ENCODE results near the gene DHRS7C. TPM values are rescaled to one million over a fixed set of nuclear protein-coding genes. Genes with fewer than 3 reads are reported as not detected.

The DHRS7C gene
- total RNA-seq, 1 donor from 2014 or later: not detected

DNA sequence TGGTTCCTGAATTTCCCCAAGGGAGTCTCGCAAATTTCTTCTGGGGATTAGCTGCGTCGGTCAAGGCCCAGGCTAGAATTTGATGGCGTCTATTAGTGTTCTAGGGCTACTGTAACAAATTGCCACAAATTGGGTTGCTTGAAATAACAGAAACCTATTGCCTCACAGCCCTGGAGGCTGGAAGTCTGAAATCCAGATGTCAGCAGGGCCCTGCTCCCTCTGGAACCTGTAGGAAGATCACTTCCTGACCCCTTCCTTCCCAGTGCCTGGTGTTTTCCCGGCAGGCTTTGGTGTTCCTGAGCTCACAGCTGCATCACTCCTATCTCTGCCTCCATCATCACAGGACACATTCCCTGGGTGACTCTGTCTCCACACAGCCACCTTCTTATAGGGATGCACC lies 24.4 kb downstream of the DHRS7C start:
- intact Hi-C loops (cut with micrococcal nuclease): no loop called here

DNA sequence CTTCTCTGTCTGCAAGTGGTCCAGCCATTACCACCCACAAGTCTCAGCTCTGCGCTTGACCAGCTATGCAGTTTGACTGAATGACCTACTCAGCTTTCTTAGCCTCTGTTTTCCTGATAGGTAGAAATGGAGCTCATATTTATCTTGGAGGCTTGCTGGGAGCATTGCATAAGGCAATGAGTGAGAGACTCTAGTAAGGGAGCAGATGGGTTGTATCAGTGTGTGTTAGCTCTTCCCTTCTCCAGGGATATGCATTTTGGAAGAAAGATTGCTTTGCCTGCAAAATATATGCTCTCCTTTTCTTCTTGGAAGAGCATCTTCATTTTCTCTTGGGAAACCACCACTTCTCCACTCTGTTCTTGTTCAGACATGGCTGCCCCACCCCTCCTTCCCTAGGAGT lies 26.1 kb downstream of the DHRS7C start:
- intact Hi-C loops (cut with micrococcal nuclease): no loop called here

DNA sequence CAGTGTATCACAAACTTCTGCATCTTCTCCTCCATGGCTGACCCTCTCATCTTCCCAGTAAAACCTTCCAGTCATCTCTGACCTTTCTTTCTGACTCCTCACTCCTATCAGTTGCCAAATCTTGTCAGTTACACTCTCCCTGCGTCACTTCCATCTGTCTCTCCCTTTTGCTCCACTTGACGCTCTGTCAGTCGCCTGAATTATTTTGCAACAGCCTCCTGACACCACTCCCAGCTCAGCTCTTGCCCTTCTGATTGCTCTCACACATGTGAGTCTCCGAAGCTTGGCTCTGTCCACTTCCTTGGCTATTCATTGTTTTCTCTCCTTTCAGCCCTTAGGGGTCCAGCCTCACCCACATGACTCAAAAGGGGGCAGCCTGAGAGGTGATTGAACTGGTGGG lies 27.7 kb downstream of the DHRS7C start:
- intact Hi-C loops (cut with micrococcal nuclease): no loop called here

DNA sequence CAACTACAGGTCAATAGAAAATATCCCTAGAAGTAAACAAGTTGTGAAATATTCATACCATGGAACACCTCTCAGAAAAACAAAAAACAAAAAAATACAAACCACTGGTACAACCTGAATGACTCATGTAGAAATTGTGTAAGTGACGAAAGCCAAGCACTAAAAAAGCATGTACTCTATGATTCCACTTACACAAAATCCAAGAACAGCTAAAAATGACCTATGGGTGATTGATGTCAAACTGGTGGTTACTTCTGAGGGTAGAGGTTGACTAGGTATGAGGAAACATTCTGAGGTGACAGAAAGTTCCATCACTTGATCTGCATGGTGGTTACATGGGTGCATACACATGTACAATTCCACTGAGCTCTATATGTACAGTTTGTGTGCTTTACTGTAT lies 31.1 kb downstream of the DHRS7C start:
- intact Hi-C loops (cut with micrococcal nuclease): no loop called here

DNA sequence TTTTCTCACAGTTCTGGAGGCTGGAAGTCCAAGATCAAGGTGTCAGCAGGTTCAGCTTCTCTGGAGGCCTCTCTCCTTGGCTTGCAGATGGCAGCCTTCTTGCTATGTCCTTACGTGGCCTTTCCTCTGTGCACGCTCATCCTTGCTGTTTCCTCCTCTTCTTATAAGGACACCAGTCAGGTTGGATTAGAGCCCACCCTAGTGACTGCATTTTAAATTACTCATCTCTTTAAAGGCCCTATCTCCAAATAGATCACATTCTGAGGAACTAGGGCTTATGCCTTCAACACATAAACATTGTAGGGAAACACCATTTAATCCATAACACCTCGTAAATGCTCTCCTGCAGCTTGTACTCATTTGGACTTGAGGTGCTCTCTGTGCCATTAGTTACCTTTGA lies 36.3 kb downstream of the DHRS7C start:
- intact Hi-C loops (cut with micrococcal nuclease): no loop called here

DNA sequence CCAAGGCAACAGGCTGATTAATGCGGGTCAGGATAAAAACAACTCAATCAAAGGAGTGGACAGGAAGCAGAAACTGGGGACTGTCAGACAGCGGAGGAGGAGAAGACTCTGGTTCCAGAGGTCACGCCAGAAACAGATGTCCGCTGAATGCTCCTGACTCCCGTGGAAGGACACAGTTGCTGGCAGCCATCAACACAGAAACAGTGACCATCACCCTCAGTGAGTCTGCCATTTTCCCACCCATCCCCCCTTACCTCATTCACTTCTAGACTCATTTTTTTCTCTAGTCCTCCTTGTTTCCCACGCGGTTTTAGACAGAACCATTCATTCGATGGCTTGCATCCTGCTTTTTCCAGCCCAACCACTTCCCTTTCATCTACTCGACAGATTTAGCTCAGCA lies 40.9 kb downstream of the DHRS7C start:
- intact Hi-C loops (cut with micrococcal nuclease): no loop called here

DNA sequence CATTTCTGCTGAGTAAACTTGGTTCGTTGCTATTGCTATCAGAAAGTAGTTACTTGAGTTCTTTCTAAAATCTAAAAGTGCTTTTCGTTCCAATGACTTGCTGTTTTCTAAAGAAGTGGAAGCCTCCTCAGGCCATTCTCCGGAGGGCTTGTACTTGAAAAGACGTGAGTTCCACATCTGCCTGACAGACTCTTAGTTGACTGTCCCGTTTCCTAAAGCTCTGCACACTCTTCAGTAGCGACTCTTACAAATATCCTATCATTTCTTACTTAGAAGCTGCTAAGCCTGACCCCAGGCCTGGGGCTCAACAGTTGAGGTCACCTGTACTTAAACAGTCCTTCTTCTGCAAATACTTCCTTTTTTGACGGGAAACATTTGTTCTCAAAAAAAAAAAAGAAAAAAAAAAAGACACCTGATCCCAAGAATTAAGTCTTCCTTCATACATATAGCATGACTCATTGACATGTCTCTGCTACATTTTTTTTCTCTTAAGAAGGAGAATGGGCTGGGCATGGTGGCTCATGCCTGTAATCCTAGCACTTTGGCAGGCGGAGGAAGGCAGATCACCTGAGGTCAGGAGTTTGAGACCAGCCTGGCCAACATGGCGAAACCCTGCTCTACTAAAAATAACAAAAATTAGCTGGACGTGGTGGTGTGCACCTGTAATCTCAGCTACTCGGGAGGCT lies 61.5 kb downstream of the DHRS7C start:
- intact Hi-C loops (cut with micrococcal nuclease): loop anchor here (1.0 to 5.0 kb wide), 2 partner anchors 38 to 48 kb away; no protein-coding TSS in a partner anchor

DNA sequence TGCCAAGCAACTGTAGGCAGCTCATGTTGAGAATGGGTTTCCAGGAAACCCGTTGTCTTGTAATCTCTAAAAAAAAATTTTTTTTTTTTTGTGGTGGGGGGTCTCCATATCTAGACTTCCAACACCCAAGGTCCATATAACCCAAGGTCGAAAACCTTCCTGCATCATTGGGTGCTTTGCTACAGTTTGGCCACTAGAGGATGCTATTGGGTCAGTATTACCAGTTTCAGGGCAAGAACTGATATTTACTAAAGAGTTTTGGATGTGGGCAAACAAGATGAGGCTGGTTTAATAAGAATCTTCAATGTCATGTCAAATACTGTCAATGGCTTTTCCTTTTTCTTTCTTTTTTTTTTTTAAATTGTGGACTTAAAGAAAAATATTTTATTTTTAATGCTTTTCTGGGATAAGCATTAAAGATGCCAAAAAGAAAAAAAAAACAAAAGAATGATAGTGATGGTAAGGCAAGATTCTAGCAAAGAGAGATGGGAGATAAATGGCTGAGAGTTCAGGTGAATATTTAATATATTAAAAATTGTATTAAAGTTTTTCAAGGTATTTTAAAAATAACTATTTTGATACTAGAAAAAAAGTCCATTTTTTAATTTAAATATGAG lies 62.2 kb downstream of the DHRS7C start:
- intact Hi-C loops (cut with micrococcal nuclease): loop anchor here (1.0 kb wide), 1 partner anchor 39 kb away; no protein-coding TSS in a partner anchor

DNA sequence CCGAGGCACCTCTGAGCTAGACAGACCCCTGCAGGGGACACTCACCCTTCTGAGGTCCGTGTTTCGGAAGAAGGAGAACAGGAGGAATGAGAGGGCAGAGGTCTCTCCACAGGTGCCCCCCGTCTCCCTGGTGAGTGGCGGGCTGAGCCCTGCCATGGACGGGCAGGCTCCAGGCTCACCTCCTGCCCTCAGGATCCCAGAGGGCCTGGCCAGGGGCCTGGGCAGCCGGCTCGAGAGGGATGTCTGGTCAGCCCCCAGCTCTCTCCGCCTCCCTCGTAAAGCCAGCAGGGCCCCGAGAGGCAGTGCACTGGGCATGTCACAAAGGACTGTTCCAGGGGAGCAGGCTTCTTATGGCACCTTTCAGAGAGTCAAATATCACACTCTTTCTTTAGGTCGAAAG lies 62.8 kb downstream of the DHRS7C start:
- intact Hi-C loops (cut with micrococcal nuclease): no loop called here

DNA sequence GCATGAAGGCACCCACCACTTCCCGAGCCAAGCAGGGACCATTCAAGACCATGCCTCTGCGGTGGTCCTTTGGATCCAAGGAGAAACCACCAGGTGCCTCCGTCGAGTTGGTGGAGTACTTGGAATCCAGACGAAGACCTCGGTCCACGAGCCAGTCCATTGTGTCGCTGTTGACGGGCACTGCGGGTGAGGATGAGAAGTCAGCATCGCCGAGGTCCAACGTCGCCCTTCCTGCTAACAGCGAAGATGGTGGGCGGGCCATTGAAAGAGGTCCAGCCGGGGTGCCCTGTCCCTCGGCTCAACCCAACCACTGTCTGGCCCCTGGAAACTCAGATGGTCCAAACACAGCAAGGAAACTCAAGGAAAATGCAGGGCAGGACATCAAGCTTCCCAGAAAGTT lies 63.4 kb downstream of the DHRS7C start:
- intact Hi-C loops (cut with micrococcal nuclease): no loop called here

DNA sequence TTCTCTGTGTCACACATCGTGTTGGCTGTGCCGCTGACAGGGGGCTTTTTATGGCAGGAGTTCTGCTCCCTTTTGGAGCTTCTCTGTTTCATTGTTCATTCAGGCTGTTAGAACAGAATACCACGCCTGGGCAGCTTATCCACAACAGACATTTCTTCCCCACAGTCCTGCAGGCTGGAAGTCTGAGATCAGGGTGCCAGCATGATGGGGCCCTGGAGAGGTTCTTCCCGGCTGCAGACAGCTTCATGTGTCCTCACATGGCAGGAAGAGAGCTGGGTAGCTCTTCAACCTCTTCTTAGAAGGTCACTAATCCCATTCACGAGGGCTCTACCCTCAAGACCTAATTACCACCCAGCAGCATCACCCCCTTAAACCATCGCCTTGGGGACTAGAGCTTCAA lies 65.1 kb downstream of the DHRS7C start:
- intact Hi-C loops (cut with micrococcal nuclease): no loop called here

DNA sequence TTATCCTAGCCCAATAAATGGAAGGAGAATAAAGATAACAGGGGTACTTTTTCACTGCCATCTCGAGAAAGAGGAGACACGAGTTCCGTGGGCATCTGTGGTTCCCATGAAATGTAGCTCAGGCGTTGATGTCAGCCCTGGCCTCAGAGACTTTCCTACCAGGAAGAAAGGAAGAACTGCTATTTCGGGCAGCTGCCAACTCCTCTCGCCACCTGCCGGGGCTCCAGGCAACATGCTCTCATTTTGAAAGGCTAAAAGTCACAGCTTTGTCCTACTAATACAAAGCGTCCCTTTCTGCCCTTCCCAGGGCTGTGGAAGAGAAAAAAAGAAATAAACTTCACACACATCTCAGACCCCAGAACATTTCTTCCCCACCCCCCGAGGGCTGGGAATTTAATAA lies 65.8 kb downstream of the DHRS7C start:
- intact Hi-C loops (cut with micrococcal nuclease): no loop called here

Other genes with a start within 250 kb of the DHRS7C start
- gene STX8, start 215.8 kb downstream of the DHRS7C start, total RNA-seq: 68.2 and 76.4 TPM in 2 replicates
- gene CFAP52, start 214.9 kb downstream of the DHRS7C start, total RNA-seq: not detected in 2 replicates
- 0.12 and 0.17 TPM in 2 replicates for gene USP43, start 146.1 kb downstream of the DHRS7C start, total RNA-seq
- gene GSG1L2, start 30.5 kb upstream of the DHRS7C start, total RNA-seq: not detected in 2 replicates
- gene GLP2R, start 34.3 kb upstream of the DHRS7C start, total RNA-seq: not detected in 2 replicates
- gene RCVRN, start 113.7 kb upstream of the DHRS7C start, total RNA-seq: not detected in 2 replicates